Glutamatergic neuron (in vitro differentiated cells): Measurements from ENCODE around the gene TMEM250. TPM values are rescaled to one million over a fixed set of nuclear protein-coding genes. Genes with fewer than 3 reads are reported as not detected.

Experiments
- DNase-seq: peaks from one replicate; pipeline ENCODE4 v3.0.0; 2022
- H3K27ac Mint-ChIP-seq: one replicate; pipeline ENCODE4 v1.8.0; 2020; ENCODE audit warnings: mild to moderate bottlenecking, mixed read lengths, inconsistent platforms; ENCODE audit not compliant: unreplicated experiment
- H3K27me3 Mint-ChIP-seq: one replicate; pipeline ENCODE4 v1.8.0; 2020; ENCODE audit warnings: mild to moderate bottlenecking, moderate library complexity, mixed read lengths, inconsistent platforms; ENCODE audit not compliant: unreplicated experiment
- H3K36me3 Mint-ChIP-seq: one replicate; pipeline ENCODE4 v1.8.0; 2020; ENCODE audit warnings: mild to moderate bottlenecking, mixed read lengths, inconsistent platforms; ENCODE audit not compliant: unreplicated experiment
- H3K4me1 Mint-ChIP-seq: one replicate; pipeline ENCODE4 v1.8.0; 2020; ENCODE audit warnings: mild to moderate bottlenecking, low read depth, mixed read lengths, inconsistent platforms; ENCODE audit not compliant: unreplicated experiment
- H3K4me3 Mint-ChIP-seq: one replicate; pipeline ENCODE4 v1.8.0; 2020; ENCODE audit warnings: mild to moderate bottlenecking, mixed read lengths, inconsistent platforms; ENCODE audit not compliant: unreplicated experiment
- H3K9me3 Mint-ChIP-seq: one replicate; pipeline ENCODE4 v1.8.0; 2020; ENCODE audit warnings: mild to moderate bottlenecking, moderate library complexity, mixed read lengths, inconsistent platforms; ENCODE audit not compliant: unreplicated experiment
- long read RNA-seq: library from polyadenylated mRNA; unstranded; transcript quantifications from one replicate; pipeline ENCODE4 v2.0.0, GENCODE V29; 2020; ENCODE audit not compliant: unreplicated experiment
- total RNA-seq: library from RNA; stranded (reverse); fragmentation: NEBNext Ultra II Directional; extraction: Animal tissue kit (Norgen Biotek cat#: 25700); gene quantifications from one replicate; pipeline ENCODE4 v1.2.1, GENCODE V29; 2021; ENCODE audit not compliant: unreplicated experiment
- TF ChIP-seq, protein P1 (sequence below): fragments of 200-600 bp; sonication (generic); IDR thresholded peaks from one replicate; pipeline ENCODE4 v1.5.0; 2021; ENCODE audit not compliant: partially characterized antibody, unreplicated experiment

The TMEM250 gene, protein sequence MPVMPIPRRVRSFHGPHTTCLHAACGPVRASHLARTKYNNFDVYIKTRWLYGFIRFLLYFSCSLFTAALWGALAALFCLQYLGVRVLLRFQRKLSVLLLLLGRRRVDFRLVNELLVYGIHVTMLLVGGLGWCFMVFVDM
- total RNA-seq, result 16.0 TPM
- long read RNA-seq, partial matches to known transcripts, result 0 of 2 reads
- long read RNA-seq, other reads (novel, unspliced or antisense), result 1 of 2 reads

DNA sequence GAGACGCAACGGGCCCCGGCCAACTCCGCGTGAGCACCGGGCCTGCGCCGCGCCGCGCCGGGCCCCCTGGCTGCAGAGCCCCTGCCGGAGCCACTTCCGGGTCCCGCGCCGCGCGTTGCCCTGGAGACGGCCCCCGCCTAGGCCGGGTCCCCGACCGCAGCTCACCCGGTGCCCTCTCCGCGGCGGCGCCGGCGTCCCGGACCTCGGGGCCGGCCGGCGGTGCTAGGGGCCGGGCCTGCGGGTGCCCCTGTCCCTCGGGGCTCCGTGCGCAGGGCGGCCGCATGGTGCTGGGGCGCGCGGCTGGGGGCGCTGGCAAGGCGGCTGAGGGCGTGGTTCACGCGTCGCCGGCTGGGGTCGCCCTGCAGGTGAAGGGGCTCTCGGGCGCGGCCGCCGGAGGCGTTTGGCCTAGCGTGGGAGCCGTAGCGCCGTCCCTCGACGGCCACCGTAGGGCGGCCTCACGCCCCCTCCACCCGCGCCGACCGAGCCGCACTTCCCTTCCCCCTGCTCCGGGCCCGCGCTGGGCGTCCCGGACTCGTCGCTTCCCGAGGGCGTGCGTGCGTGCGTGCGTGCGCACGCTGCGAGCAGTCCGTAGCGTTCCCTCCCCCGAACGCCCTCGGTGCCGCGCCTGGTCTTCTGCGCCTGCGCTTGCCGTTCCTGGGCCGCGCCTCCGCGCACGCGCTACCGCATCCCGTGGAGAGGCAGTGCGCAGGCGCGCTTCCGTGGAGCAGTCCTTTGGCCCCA is at the start of gene TMEM250:
TMEM250 (minus strand) TSS at position 556 of the 741 bp plus-strand sequence. CDS start 1,975 bp downstream, outside the sequence.
- TF ChIP-seq, protein P1, sequence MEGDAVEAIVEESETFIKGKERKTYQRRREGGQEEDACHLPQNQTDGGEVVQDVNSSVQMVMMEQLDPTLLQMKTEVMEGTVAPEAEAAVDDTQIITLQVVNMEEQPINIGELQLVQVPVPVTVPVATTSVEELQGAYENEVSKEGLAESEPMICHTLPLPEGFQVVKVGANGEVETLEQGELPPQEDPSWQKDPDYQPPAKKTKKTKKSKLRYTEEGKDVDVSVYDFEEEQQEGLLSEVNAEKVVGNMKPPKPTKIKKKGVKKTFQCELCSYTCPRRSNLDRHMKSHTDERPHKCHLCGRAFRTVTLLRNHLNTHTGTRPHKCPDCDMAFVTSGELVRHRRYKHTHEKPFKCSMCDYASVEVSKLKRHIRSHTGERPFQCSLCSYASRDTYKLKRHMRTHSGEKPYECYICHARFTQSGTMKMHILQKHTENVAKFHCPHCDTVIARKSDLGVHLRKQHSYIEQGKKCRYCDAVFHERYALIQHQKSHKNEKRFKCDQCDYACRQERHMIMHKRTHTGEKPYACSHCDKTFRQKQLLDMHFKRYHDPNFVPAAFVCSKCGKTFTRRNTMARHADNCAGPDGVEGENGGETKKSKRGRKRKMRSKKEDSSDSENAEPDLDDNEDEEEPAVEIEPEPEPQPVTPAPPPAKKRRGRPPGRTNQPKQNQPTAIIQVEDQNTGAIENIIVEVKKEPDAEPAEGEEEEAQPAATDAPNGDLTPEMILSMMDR, result no peak
- Mint-ChIP-seq H3K27ac (peak within 1 kb of the TSS; percentile 75), H3K4me1 (no peaks in the 10 kb centered on the region), H3K4me3 (peak within 1 kb of the TSS; percentile 79), H3K36me3 (no peaks in the 10 kb centered on the region), H3K9me3 (no peaks in the 10 kb centered on the region), H3K27me3 (peaks cover 2% of the 10 kb centered on the region)
- peak; percentile 97 for DNase-seq

DNA sequence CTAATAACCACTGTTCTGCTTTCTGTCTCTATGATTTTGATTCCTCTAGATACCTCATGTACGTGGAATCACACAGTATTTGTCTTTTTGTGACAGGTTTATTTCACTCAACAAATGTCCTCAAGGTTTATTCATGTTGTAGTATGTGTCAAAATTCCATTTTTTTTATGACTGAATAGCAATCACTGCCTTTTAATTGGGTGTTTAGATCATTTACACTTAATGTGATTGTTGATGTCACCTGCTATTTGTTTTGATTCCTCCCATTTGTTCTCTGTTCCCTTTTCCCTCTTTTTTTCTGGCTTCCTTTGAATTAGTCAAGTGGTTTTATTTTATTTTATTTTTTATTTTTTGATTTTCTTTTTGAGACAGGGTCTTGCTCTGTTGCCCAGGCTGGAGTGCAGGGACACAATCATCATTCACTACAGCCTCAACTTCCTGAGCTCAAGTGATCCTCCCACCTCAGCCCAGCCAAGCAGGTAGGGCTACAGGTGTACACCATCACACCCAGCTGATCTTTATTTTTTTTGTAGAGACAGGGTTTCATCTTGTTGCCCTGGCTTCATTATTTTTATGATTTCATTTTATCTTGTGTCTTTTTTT is 44.7 kb upstream of the TMEM250 start:
- peaks cover 7% of the 10 kb centered on the region for H3K36me3 Mint-ChIP-seq
- peaks cover 13% of the 10 kb centered on the region for H3K9me3 Mint-ChIP-seq
- peaks cover 3% of the 10 kb centered on the region for H3K4me1 Mint-ChIP-seq
- H3K27me3 Mint-ChIP-seq, result peaks cover 6% of the 10 kb centered on the region
- TF ChIP-seq, protein P1, result no peak
- no peak for DNase-seq
- no peak overlapping the region for H3K27ac Mint-ChIP-seq
- H3K4me3 Mint-ChIP-seq, result no peak overlapping the region

DNA sequence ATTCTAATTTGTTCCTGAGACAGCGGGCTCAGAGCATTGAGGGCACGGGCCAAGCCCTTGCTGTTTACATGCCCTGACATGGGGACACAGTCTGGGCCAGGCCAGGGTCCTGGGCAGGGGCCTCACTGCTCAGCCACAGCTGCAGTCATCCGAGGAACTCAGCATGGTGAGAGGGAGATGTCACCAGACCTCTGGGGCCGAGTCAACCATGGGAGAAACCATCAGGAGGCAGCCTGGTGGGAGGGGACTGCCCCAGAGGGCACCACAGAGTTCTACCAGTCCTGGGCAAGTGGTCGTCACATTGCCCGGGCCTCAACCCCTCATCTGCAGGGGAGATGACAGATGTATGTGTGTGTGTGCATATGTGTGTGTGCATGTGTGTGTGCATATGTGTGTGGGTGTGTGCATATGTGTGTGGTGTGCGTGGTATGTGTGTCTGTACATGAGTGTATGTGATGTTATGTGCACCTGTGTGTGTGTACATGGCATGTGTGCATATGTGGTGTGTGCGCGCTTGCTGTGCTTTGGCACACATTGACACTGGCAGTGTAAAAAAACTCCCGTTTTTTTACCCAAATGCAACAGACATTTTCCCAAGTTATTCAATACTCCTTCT is 42.4 kb upstream of the TMEM250 start:
- no peak for DNase-seq
- H3K36me3 Mint-ChIP-seq, result peaks cover 5% of the 10 kb centered on the region
- H3K9me3 Mint-ChIP-seq, result peaks cover 13% of the 10 kb centered on the region
- TF ChIP-seq, protein P1, result no peak
- H3K27me3 Mint-ChIP-seq, result peaks cover 6% of the 10 kb centered on the region
- H3K4me3 Mint-ChIP-seq, result no peak overlapping the region
- H3K27ac Mint-ChIP-seq, result no peak overlapping the region
- peaks cover 5% of the 10 kb centered on the region for H3K4me1 Mint-ChIP-seq

DNA sequence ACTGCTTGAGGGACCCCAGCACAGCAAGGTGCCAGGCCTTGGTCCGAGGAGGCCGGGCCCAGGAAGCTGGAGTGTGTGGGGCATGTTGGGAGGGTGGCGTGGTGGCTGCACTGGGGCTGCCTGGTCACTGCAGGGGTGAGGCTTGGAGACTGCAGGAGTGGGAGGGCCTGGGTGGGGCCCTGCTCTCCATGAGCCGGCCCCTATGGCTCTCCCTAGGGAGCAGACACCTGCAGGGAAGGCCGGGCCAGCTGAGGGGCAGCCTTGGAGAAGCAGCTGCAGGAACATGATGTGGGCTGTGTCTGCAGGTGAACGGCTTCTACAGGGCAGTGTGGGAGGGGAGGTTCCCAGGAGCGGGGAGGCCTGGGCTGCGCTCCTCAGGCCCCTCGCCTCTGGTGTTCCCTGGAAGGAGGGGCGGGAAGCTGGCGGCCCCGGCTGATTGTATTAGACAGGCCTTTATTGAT is 41.7 kb upstream of the TMEM250 start:
- H3K4me1 Mint-ChIP-seq, result peaks cover 5% of the 10 kb centered on the region
- DNase-seq, result peak; percentile 70
- H3K4me3 Mint-ChIP-seq, result no peak overlapping the region
- H3K27ac Mint-ChIP-seq, result no peak overlapping the region
- H3K9me3 Mint-ChIP-seq, result peaks cover 11% of the 10 kb centered on the region
- TF ChIP-seq, protein P1, result no peak
- H3K36me3 Mint-ChIP-seq, result peaks cover 5% of the 10 kb centered on the region
- H3K27me3 Mint-ChIP-seq, result peaks cover 6% of the 10 kb centered on the region
